Fibroblast of mammary gland (primary cell): ENCODE measurements around the gene GABPB1.

Experiments used
- DNase-seq: peaks from one replicate; pipeline ENCODE4 v3.0.0-alpha.2; 2010; ENCODE audit warnings: low read depth
- H3K4me3 ChIP-seq: 2 replicates; pipeline ENCODE4 v1.5.1; 2011; ENCODE audit warnings: low read depth, mild to moderate bottlenecking, low read length, moderate library complexity; ENCODE audit not compliant: control insufficient read depth
- TF ChIP-seq, protein P1 (sequence below): conservative IDR thresholded peaks from 2 replicates; pipeline ENCODE4 v1.5.1; 2011; ENCODE audit warnings: low read depth, low read length, inconsistent platforms; ENCODE audit not compliant: control insufficient read depth, insufficient read depth

The GABPB1 gene

GRCh38 chr15:50304836-50305235 lies 50.2 kb downstream of the GABPB1 start:
- peak; percentile 58 for DNase-seq
- H3K4me3 ChIP-seq = no peak overlapping the region
- TF ChIP-seq, protein P1, sequence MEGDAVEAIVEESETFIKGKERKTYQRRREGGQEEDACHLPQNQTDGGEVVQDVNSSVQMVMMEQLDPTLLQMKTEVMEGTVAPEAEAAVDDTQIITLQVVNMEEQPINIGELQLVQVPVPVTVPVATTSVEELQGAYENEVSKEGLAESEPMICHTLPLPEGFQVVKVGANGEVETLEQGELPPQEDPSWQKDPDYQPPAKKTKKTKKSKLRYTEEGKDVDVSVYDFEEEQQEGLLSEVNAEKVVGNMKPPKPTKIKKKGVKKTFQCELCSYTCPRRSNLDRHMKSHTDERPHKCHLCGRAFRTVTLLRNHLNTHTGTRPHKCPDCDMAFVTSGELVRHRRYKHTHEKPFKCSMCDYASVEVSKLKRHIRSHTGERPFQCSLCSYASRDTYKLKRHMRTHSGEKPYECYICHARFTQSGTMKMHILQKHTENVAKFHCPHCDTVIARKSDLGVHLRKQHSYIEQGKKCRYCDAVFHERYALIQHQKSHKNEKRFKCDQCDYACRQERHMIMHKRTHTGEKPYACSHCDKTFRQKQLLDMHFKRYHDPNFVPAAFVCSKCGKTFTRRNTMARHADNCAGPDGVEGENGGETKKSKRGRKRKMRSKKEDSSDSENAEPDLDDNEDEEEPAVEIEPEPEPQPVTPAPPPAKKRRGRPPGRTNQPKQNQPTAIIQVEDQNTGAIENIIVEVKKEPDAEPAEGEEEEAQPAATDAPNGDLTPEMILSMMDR = no peak

DNA sequence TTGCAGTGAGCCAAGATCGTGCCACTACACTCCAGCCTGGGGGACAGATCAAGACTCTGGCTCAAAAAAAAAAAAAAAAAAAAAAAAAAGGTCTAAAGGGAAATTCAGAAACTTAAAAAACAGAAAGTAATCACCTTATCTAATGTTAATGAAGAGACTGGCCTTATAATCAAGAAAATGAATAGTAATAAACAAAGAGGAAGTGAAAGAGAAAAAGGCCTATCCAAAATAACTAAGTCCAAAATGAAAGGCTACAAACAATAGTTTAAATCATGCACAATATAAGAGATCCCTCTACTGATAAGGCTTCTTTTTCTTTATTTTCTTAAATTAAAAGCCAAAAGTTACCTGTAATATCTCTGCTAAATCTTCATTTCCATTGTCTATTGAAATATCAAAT lies 52.4 kb downstream of the GABPB1 start:
- H3K4me3 ChIP-seq = no peak overlapping the region
- DNase-seq = no peak
- TF ChIP-seq, protein P1 = no peak

DNA sequence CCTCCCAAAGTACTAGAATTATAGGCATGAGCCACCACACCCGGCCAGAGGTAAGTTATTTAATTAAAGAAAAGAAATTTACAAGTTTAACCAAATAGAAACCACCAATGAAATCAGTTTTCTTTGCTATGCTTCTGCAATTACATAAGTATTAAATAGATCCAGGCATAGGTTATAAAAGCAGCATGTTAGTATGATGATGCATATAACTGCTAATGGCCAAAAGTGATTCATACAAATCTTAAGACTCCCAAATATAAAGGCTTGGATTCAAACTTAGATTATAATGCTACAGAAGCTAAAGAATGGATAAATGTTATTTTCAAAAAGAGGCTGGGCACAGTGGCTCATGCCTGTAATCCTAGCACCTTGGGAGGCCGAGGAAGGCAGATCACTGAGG lies 56.7 kb downstream of the GABPB1 start:
- H3K4me3 ChIP-seq = no peak overlapping the region
- peak; percentile 42 for DNase-seq
- TF ChIP-seq, protein P1 = no peak

DNA sequence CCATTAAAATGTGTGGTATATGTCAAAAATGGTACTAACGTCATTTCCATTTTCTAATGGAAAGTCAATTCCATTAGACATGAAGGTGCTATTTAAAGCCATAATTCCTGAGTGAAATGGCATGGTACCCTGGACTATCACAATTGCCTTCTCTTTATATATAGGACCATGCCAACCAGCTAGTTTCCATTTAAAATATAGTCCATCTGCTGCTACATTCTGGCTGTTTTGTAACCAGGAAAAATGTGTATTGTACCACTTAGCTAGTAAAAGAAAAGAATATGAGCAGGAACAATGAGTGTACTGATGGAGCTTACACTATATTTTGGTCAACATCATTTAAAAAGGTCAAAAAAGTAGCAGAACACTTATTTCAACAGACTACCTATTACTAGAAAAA lies 59.0 kb downstream of the GABPB1 start:
- TF ChIP-seq, protein P1 = no peak
- no peak overlapping the region for H3K4me3 ChIP-seq
- DNase-seq = no peak

GRCh38 chr15:50289749-50290148 lies 65.2 kb downstream of the GABPB1 start:
- TF ChIP-seq, protein P1 = no peak
- no peak overlapping the region for H3K4me3 ChIP-seq
- DNase-seq = no peak

DNA sequence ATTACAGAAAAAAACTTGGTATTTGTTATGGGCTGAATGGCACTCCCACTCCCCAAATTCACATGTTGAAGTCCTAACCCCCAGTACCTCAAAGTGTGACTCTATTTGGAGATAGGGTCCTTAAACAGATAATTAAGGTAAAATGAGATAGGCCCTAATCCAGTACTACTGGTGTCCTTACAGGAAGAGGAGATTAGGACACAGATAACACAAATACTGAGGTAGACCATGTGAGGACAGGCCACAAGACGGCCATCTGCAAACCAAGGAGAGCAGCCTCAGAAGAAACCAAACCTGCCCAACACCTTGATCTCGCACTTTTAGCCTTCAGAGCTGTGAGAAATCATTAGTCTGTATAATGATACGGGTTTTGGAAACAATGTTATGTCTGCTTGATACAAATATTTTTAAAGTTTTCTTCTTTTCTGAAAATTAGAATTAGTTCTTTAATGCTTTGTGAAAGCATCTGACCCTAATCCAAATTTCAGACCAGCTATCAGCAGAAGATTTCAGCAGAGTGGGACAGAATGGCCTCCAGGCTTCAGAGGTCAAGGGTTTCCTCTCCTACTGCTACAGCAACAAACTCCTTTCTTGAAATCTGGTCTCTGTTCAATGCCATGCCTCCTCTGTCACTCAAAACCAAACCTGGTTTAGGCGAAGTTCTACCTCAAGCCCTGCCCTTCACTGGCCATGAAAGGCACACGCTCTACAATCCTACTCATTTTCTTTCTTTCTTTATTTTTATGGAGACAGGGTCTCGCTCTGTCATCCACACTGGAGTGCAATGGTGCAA lies 67.5 kb downstream of the GABPB1 start:
- TF ChIP-seq, protein P1 = no peak
- DNase-seq = no peak
- no peak overlapping the region for H3K4me3 ChIP-seq
